PFSK-1 (cell line): ENCODE measurements around the gene NAALADL2.

Experiments used
- FOXP2 ChIP-seq: optimal IDR thresholded peaks from 2 replicates; pipeline ENCODE3; 2011; ENCODE audit warnings: borderline replicate concordance, control low read depth, inconsistent platforms; ENCODE audit not compliant: insufficient read depth; ENCODE audit errors: extremely low read length, extremely low read depth
- POLR2AphosphoS5 ChIP-seq: IDR thresholded peaks from 2 replicates; pipeline ENCODE4 v1.6.1; 2012; ENCODE audit warnings: low read depth, mild to moderate bottlenecking, control low read depth, low read length, moderate library complexity
- REST ChIP-seq, 2 experiments: IDR thresholded peaks; 2 replicates each; pipeline versions ENCODE4 v1.6.1 to v1.8.0; 2011 to 2012; ENCODE audit warnings: low read depth in 2 of 2, low read length in 2 of 2, control low read depth in 1 of 2, inconsistent platforms in 1 of 2, mild to moderate bottlenecking in 1 of 2, moderate library complexity in 1 of 2; ENCODE audit not compliant: insufficient read depth in 1 of 2
- TAF1 ChIP-seq: IDR thresholded peaks from 2 replicates; pipeline ENCODE4 v1.6.1; 2012; ENCODE audit warnings: low read length, control low read depth, borderline replicate concordance; ENCODE audit not compliant: insufficient read depth

GRCh38 chr3:175392653-175393052 is 533.5 kb downstream of the NAALADL2 start:
- TF ChIP-seq TAF1 (no peak), REST (IDR thresholded peaks at IDR 0.05; ENCODE audit: insufficient read depth in 1 of 2, low read depth in 2 of 2, low read length in 2 of 2) (no peak), POLR2AphosphoS5 (no peak), FOXP2 (no peak)
